Stimulated activated CD4-positive, alpha-beta T cell treated with anti-CD3 and anti-CD28 coated beads, Interleukin-4, amount 100 ng/mL, for 4 hours (primary cell): ENCODE data around the gene GJA5.

Source experiments
- DNase-seq, 2 experiments: peaks; one replicate each; pipeline ENCODE4 v3.0.0-alpha.2; 2020

Gene GJA5

DNA sequence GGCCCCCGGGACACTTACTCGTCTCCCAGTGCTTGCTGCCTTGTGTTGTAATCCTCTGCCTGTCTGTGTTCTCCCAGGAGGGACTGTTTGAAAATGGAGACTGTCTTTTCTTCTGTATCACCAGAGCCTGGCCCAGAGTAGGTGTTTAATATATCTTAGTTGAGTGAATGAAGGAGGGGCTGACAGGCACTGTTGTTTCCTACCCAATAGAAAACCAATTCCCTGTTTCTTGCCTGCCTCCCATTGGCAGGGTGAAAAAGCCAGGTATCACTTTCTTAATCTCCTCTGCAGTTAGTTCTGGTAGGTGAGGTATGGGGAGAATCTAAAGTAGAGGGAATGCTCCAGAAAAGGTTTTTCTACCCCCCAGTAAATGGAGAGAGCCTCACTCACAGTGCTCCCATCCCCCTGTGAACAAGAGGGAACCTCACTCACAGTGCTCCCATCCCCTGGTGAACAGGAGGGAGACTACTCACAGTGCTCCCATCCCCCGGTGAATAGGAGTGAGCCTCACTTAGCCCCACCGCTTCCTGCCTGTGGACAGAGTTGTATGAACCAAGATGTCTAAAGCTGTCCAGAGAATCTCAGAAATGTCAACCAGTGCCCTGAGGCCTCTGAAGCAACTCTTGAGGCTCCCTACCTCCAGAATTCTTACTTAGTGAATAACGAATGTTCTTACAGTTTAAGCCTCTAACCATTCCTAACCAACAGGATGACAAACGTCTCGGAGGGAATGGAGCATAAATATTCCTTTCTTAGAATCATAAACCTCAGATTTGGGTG is at the start of gene GJA5:
TSS of gene GJA5 (minus strand) at position 122 of the 780 bp plus-strand sequence. CDS start 1,364 bp downstream, outside the sequence.
- no peak for DNase-seq

DNA sequence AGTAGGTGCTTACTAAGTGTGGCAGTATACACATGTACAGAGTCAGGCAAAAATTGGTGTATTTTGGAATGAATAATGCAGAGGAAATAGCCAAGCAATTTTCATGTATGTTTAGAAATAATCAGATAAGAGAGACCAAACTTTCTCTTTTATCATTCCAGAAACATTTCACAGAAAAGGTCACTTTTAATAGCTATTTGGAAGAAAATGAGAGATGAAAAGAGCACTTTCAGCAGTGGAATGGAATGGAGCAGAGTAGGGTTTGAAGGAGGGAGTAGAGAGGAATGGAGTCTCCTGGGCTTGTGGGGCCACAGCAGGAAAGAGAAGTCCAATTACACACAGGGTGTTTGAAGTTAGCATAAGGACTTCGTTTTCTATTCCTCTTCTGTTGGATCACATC is 48.8 kb upstream of the GJA5 start:
- DNase-seq: no peak

- no peak for DNase-seq
Observed at GRCh38 chr1:147808025-147808424, 47.6 kb upstream of the GJA5 start.

- DNase-seq: no peak
Observed at GRCh38 chr1:147807405-147807804, 47.0 kb upstream of the GJA5 start.

DNA sequence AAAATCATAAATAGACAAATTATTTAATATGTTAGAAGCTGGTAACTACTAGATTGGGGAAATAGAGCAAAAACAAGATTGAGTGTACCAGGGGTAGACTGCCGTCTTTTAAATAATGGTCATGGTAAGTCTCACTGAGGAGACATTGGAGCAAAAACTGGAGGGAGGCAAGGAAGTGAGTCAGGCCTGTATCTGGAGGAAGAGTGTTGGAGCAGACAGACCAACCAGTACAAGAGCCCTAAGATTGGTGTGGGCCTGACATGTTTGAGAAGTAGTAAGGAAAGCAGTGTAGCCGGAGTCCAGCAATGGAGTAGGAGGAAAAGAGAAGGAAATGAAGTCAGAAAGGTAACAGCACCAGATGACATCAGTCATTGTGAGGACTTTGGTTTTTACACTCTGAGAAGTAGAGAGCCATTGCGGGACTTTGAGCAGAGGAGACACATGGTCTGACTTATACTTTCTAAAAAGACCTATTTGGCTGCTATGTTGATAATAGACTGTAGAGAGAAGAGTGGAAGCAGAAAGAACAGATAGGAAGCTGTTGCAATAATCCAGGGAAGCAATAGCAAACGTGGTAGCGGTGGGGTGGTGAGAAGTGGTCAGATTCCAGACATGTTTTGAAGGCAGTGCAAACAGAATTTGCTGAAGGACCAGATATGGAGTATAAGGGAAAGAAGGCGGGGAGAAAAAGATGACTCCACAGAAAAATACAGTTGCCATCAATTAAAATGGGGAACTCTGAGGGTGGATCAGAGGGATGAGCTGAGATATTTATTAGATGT is 44.7 kb upstream of the GJA5 start:
- DNase-seq: no peak

GRCh38 chr1:147800804-147801203 is 40.4 kb upstream of the GJA5 start:
- DNase-seq: no peak

DNA sequence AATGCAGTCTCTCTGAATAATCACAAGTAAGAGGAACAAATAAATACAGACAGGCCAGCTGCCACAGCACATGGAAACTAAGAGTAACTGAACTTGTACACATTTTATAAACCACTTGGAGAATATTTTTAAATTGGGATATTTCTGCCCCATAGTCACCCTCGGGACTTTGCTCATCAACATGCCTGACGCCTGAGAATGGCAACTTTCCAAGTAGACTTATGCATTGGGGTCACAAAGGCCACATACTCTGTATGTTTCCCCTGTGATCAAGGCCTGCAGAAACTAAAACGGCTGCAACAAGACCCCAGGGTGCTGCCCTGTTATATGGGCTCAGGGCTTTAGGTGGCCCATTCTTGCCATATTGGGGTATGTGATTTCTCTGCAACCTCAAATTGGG is 38.3 kb upstream of the GJA5 start:
- no peak for DNase-seq

DNA sequence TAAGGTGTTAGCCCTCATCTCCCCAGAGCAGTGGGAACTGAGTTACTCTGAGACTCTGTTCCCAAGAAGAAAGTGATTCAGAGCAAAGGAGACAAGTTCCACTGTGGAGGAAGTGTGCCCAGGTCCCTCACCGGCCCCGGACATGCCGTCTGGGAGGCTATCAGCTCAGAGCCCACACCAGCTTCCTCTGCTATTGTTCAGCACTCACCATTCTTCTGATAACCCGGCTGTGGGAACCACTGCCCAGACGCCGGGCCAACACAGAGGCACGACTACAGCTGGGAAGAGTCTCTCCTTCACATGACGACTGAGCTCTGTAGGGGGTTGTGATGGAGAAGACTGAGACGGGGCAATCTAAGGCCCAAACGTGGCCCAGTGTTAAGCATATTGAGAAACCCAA is 34.2 kb upstream of the GJA5 start:
- no peak for DNase-seq

- DNase-seq: no peak
Observed at GRCh38 chr1:147791876-147792275, 31.5 kb upstream of the GJA5 start.

DNA sequence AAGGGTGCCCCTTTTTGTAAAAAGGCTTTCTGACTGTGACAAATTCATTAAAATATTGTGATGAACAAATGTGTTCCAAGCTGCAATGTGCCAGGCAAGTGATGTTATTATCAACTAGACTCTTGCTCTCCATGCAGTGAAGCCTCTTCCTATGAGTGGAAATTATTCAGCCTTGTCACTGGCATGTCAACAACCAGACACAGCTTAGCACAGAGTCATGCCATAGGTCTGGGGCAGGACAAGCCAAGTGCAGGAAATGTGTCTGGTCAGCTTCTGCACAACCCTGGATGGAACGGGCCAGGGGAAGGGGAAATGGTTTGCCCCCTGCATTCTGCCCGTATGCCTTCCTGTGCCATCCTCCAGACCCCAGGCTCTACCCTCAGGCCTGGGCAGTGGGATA is 27.4 kb upstream of the GJA5 start:
- no peak for DNase-seq

- no peak for DNase-seq
Observed at GRCh38 chr1:147786536-147786935, 26.1 kb upstream of the GJA5 start.

DNA sequence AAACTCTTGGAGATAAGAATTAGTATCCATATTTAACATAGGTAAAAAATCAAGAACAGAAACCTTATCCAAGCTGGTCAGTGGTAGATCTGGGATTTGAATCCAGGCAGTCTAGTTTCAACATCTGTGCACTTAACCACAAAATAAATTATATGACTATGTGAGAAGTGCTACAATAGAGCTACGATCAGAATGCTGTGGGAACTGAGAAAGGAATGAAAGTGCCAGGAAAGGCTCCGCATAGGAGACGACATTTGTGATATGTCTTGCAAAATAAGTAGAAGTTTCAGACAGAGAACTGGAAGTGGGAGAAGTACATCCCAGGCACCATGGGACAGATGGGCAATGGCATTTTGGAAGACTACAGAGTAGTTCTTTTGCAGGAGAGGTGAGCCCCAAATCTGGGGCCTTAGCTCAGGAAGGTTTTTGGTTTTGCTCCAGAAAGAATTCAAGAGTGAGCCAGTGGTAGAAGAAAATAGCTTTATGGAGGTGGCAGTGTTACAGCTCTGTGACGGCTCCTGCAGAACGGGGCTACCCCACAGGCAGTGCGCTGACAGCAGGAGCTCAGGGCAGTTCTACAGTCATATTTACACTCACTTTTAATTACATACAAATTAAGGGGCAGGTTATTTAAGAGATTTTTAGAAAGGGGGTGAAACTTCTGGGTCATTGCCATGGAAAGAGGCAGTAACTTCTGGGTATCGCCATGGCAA is 25.5 kb upstream of the GJA5 start:
- no peak for DNase-seq

- no peak for DNase-seq
Observed at GRCh38 chr1:147784941-147785340, 24.5 kb upstream of the GJA5 start.

- DNase-seq: no peak
Observed at GRCh38 chr1:147781056-147781471, 20.7 kb upstream of the GJA5 start.

- no peak for DNase-seq
Observed at GRCh38 chr1:147777694-147778093, 17.3 kb upstream of the GJA5 start.

DNA sequence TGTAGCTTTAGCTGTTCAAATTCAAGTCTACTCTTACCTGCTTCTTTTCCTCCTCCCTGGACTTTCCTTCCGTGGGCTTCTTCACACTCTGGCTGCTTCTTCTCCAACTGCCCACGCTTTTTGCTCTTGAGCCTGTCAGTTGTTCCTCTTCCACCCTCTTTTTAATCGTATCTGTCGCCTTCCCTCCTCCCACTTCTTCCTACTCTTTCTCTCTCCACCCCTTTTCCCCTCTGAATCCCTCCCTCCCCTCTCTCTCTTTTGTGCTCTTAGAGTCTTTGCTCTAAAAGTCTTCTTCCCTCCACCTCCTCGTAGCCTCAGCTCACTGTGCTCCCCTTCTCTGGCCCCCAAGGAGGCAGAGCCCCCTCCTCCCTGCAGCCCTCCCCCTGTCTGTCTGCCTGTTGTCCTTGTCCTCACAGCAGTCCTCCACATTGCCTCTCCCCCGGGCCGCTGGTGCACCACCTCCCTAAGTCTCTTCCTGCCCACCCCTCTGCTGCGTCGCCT is 12.9 kb upstream of the GJA5 start:
- DNase-seq: no peak

DNA sequence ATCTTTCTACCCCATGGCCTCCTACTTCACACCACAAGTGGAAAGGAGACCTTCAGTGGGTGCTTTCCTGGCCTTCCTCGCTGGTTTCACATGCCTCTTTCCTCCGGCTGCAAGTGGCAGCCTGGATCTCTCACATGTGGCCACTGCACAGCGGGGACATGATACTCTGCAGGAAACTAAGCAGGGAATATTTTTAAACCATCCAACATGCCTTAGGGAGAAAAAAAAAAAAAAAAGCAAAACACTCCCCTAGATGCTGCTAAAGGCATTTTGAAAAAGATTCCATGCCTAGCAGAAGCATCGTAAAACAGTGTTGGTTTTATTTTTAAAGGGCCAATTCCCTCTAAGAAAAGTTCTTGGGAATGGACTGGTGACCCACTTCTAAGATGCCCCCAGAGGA is 12.2 kb upstream of the GJA5 start:
- DNase-seq: no peak

DNA sequence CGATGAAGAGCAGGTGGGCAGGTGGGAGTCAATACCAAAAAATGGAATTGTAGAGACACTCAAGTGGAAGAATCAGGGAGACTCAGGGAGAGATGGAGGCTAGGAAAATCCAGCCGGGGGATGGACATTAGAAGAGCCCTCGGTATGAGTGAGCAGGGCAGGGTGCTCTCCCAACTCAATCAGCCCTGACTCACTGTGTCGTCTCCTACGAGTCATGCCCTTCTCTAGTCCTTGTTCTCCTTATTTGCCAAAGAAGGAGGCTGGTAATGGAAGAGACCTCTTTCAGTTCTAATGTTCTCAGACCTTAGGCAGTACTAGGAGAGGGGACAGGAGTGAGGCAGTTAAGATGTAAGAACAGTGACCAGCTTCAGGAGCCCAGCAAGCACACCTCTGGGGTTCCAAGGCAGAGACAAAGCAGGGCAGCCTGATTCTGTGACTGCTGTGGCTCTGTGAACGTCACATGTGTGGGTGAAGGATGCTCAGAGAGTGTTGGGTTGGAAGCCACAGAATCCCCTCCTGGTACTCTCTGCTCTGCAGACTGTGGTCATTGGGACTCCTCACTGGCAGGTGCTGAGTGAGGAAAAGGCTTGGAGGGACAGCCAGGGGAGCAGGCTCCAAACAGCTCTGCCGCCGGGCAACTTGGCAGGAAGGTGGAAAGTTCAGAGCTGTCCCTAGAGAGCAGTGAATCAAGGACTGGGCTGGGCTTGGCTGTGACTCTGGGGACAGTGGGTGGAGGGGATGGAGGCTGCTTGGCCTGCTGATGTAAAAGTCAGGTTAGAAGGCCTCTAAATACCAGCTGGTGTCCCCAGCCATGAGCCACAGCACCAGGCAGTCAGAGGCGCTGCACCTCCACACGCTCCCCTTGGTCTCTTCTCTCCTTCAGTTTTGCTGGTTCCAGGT is 11.1 kb upstream of the GJA5 start:
- no peak for DNase-seq

DNA sequence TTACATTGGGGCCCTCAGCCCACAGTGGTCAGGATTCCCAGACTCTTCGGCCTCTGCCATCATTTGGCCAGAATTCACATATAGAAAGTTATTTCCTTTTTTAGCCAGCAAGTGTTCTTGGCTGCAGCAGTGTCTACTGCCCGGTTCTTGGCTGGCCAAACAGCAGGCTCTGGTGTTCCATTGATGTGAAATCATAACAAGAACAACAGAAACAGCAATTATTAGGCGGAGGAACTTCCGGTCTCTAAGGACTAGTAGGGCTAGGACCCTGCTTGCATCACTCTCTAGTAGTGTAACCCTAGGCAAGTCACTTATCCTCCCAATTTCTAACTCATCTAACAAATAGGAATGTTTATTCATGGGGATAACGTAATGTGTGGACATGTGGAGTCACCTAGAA is 8.7 kb upstream of the GJA5 start:
- DNase-seq: no peak

DNA sequence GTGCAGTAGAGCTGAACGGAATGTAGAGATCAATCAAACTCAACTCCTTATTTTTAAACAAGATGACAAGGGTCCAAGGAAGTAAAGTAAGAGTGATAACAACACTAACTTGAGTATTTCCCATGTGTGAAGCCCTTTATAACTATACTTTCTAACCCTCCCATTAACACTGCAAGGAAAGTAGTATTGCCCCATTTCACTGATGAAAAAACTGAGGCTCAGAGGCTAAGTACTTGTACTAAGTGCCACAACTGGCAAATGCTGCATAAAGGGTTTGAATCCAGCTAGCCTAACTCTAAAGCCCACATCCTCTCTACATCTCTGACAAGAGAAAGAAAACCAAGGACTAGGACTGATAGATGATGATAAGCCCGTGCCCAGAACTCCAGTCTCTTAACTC is 8.2 kb upstream of the GJA5 start:
- no peak for DNase-seq

GRCh38 chr1:147768101-147768500 is 7.7 kb upstream of the GJA5 start:
- DNase-seq: no peak

GRCh38 chr1:147762233-147763024 is 2.0 kb upstream of the GJA5 start:
- no peak for DNase-seq
